ENCODE measurements around the gene PALM. TPM values are rescaled to one million over a fixed set of nuclear protein-coding genes. Genes with fewer than 3 reads are reported as not detected.

PALM gene
- total RNA-seq, 1 donor, result not detected

Other genes with a start within 250 kb of the PALM start
- gene SHC2, start 247.9 kb upstream of the PALM start, total RNA-seq, result 0.42 TPM
- not detected for gene MADCAM1, start 212.4 kb upstream of the PALM start, total RNA-seq
- 29.6 TPM for gene TPGS1, start 201.4 kb upstream of the PALM start, total RNA-seq
- gene CDC34, start 177.2 kb upstream of the PALM start, total RNA-seq, result 20.5 TPM
- gene GZMM, start 164.9 kb upstream of the PALM start, total RNA-seq, result 63.7 TPM
- 94.2 TPM for gene BSG, start 136.3 kb upstream of the PALM start, total RNA-seq
- 0.21 TPM for gene HCN2, start 119.1 kb upstream of the PALM start, total RNA-seq
- 16.8 TPM for gene POLRMT, start 75.4 kb upstream of the PALM start, total RNA-seq
- 0.10 TPM for gene FGF22, start 69.1 kb upstream of the PALM start, total RNA-seq
- 80.6 TPM for gene RNF126, start 45.7 kb upstream of the PALM start, total RNA-seq
- 0.73 TPM for gene FSTL3, start 32.5 kb upstream of the PALM start, total RNA-seq
- 5.4 TPM for gene PRSS57, start 13.5 kb upstream of the PALM start, total RNA-seq
- gene MISP, start 42.2 kb downstream of the PALM start, total RNA-seq, result not detected
- gene PTBP1, start 88.5 kb downstream of the PALM start, total RNA-seq, result 109 TPM
- gene PLPPR3, start 113.0 kb downstream of the PALM start, total RNA-seq, result not detected
- gene AZU1, start 118.9 kb downstream of the PALM start, total RNA-seq, result 0.31 TPM
- gene PRTN3, start 132.1 kb downstream of the PALM start, total RNA-seq, result 0.31 TPM
- 0.63 TPM for gene ELANE, start 143.4 kb downstream of the PALM start, total RNA-seq
- 148 TPM for gene CFD, start 150.7 kb downstream of the PALM start, total RNA-seq
- gene MED16, start 184.3 kb downstream of the PALM start, total RNA-seq, result 15.2 TPM
- gene RNU6-9, start 184.5 kb downstream of the PALM start, total RNA-seq, result not detected
- gene R3HDM4, start 204.3 kb downstream of the PALM start, total RNA-seq, result 134 TPM
- 0.10 TPM for gene KISS1R, start 208.4 kb downstream of the PALM start, total RNA-seq
- 8.0 TPM for gene ARID3A, start 217.1 kb downstream of the PALM start, total RNA-seq